DND-41 (cell line): ENCODE data around the gene MARS1.

ENCODE experiments used
- ATAC-seq: fragments of 200-7000 bp; cut with Tn5 transposase; 3 replicates; pipeline ENCODE4 v1.9.1; 2021; ENCODE audit warnings: low read depth; ENCODE audit not compliant: insufficient read depth
- DNase-seq: peaks from one replicate; pipeline ENCODE4 v3.0.0-alpha.2; 2020
- H2AFZ ChIP-seq: 2 replicates; pipeline ENCODE4 v1.6.0; 2012; ENCODE audit warnings: low read depth, low read length
- H3K27ac ChIP-seq: 2 replicates; pipeline ENCODE4 v1.5.1; 2012; ENCODE audit warnings: low read length, inconsistent platforms
- H3K27me3 ChIP-seq: fragments of 200-600 bp; sonication (generic); 2 replicates; pipeline ENCODE4 v1.6.0; 2012; ENCODE audit warnings: low read length, mild to moderate bottlenecking, inconsistent platforms; ENCODE audit not compliant: insufficient read depth, poor library complexity
- H3K36me3 ChIP-seq: 2 replicates; pipeline ENCODE4 v1.5.1; 2012; ENCODE audit warnings: low read length, inconsistent platforms; ENCODE audit not compliant: insufficient read depth
- H3K4me1 ChIP-seq: 2 replicates; pipeline ENCODE4 v1.5.1; 2012; ENCODE audit warnings: mild to moderate bottlenecking, low read length; ENCODE audit not compliant: insufficient read depth
- H3K4me2 ChIP-seq: 2 replicates; pipeline ENCODE4 v1.6.0; 2012; ENCODE audit warnings: mild to moderate bottlenecking, moderate library complexity, low read length, inconsistent platforms; ENCODE audit not compliant: insufficient read depth
- H3K4me3 ChIP-seq, 2 experiments: fragments of 200-600 bp in 1 of 2; shearing (Covaris generic) in 1 of 2; 2 replicates each; pipeline ENCODE4 v1.5.1; 2012 to 2016; ENCODE audit warnings: inconsistent platforms in 2 of 2, low read length in 2 of 2, mild to moderate bottlenecking in 2 of 2, low read depth in 1 of 2, moderate library complexity in 1 of 2
- H3K79me2 ChIP-seq: 2 replicates; pipeline ENCODE4 v1.6.0; 2012; ENCODE audit warnings: low read length, inconsistent platforms; ENCODE audit not compliant: insufficient read depth
- H3K9ac ChIP-seq: 2 replicates; pipeline ENCODE4 v1.6.0; 2012; ENCODE audit warnings: low read depth, mild to moderate bottlenecking, inconsistent platforms, low read length, moderate library complexity
- H3K9me3 ChIP-seq: 2 replicates; pipeline ENCODE4 v1.5.1; 2012; ENCODE audit warnings: low read length, moderate library complexity, mild to moderate bottlenecking, inconsistent platforms; ENCODE audit not compliant: insufficient read depth, severe bottlenecking
- H4K20me1 ChIP-seq: 2 replicates; pipeline ENCODE4 v1.6.0; 2012; ENCODE audit warnings: low read length; ENCODE audit not compliant: insufficient read depth
- EZH2 ChIP-seq: IDR thresholded peaks from 3 replicates; pipeline ENCODE4 v1.6.1; 2012; ENCODE audit warnings: borderline replicate concordance, low read depth, mild to moderate bottlenecking, moderate library complexity, low read length, inconsistent platforms; ENCODE audit not compliant: severe bottlenecking
- TF ChIP-seq, protein P1 (sequence below): IDR thresholded peaks from 2 replicates; pipeline ENCODE4 v1.5.1; 2012; ENCODE audit warnings: borderline replicate concordance, low read length, moderate library complexity, mild to moderate bottlenecking; ENCODE audit not compliant: poor library complexity, severe bottlenecking; ENCODE audit errors: extremely low read depth

MARS1 gene

GRCh38 chr12:57488402-57489156 lies 711 bp downstream of the MARS1 start:
- ATAC-seq (0 out of 3 replicates have a peak, but pooled peaks have one; percentile 1), DNase-seq (peak; percentile 28)
- Histone ChIP-seq H3K9ac (peak overlapping the region; percentile 80), H3K9me3 (no peaks in the 10 kb centered on the region), H3K27me3 (no peaks in the 10 kb centered on the region), H3K36me3 (peaks cover 44% of the 10 kb centered on the region), H3K4me2 (peak overlapping the region; percentile 92), H3K4me3 (peak overlapping the region; percentile 83 to 84), H4K20me1 (peaks cover 31% of the 10 kb centered on the region), H3K79me2 (peaks cover 46% of the 10 kb centered on the region), H2AFZ (peak overlapping the region; percentile 67), H3K4me1 (peaks cover 28% of the 10 kb centered on the region), H3K27ac (peak overlapping the region; percentile 83)
- TF ChIP-seq EZH2, result no peak
- TF ChIP-seq, protein P1, sequence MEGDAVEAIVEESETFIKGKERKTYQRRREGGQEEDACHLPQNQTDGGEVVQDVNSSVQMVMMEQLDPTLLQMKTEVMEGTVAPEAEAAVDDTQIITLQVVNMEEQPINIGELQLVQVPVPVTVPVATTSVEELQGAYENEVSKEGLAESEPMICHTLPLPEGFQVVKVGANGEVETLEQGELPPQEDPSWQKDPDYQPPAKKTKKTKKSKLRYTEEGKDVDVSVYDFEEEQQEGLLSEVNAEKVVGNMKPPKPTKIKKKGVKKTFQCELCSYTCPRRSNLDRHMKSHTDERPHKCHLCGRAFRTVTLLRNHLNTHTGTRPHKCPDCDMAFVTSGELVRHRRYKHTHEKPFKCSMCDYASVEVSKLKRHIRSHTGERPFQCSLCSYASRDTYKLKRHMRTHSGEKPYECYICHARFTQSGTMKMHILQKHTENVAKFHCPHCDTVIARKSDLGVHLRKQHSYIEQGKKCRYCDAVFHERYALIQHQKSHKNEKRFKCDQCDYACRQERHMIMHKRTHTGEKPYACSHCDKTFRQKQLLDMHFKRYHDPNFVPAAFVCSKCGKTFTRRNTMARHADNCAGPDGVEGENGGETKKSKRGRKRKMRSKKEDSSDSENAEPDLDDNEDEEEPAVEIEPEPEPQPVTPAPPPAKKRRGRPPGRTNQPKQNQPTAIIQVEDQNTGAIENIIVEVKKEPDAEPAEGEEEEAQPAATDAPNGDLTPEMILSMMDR, result no peak

- peaks cover 46% of the 10 kb centered on the region for H3K79me2 ChIP-seq
- H3K4me1 ChIP-seq, result peaks cover 28% of the 10 kb centered on the region
- peak overlapping the region; percentile 80 for H3K9ac ChIP-seq
- peak overlapping the region; percentile 83 for H3K27ac ChIP-seq
- H3K4me2 ChIP-seq, result peak overlapping the region; percentile 92
- DNase-seq (no peak), ATAC-seq (no peak)
- peaks cover 47% of the 10 kb centered on the region for H3K36me3 ChIP-seq
- H4K20me1 ChIP-seq, result peaks cover 31% of the 10 kb centered on the region
- no peaks in the 10 kb centered on the region for H3K9me3 ChIP-seq
- no peak overlapping the region for H2AFZ ChIP-seq
- peak overlapping the region; percentile 83 to 84; a peak in 3 of 4 replicates for H3K4me3 ChIP-seq
- TF ChIP-seq EZH2, result no peak
- TF ChIP-seq, protein P1, result no peak
- H3K27me3 ChIP-seq, result no peaks in the 10 kb centered on the region
These were observed 1.3 kb downstream of the MARS1 start for GRCh38 chr12:57489157-57489641.

DNA sequence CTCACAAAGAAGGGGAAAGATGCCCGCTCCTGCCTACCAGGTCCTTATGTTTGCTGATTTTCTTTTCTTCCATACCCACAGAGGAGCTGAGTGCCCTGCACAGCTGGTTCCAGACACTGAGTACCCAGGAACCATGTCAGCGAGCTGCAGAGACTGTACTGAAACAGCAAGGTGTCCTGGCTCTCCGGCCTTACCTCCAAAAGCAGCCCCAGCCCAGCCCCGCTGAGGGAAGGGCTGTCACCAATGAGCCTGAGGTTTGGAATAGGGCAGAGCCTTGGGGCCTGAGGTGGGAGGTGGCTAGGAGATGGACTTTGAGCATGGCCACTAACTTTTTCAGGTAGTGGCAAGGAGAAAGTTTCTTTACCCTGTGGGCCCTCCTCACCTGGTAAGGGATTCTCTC lies 2.3 kb downstream of the MARS1 start:
- Histone ChIP-seq H2AFZ (no peak overlapping the region), H3K9me3 (no peaks in the 10 kb centered on the region), H3K27me3 (no peaks in the 10 kb centered on the region), H3K9ac (no peak overlapping the region), H3K36me3 (peaks cover 47% of the 10 kb centered on the region), H3K4me3 (no peak overlapping the region), H3K4me1 (peaks cover 28% of the 10 kb centered on the region), H3K4me2 (peak overlapping the region; percentile 92; the same call in 1 of the 2 replicates), H3K27ac (no peak overlapping the region), H3K79me2 (peaks cover 46% of the 10 kb centered on the region), H4K20me1 (peaks cover 31% of the 10 kb centered on the region)
- TF ChIP-seq EZH2, result no peak
- TF ChIP-seq, protein P1, result no peak
- ATAC-seq (no peak), DNase-seq (no peak)
